Measurements from ENCODE around the gene ANKRD26.
A peak's percentile ranks its signal among the peaks of the same experiment; 100 is the strongest.

The ANKRD26 gene

DNA sequence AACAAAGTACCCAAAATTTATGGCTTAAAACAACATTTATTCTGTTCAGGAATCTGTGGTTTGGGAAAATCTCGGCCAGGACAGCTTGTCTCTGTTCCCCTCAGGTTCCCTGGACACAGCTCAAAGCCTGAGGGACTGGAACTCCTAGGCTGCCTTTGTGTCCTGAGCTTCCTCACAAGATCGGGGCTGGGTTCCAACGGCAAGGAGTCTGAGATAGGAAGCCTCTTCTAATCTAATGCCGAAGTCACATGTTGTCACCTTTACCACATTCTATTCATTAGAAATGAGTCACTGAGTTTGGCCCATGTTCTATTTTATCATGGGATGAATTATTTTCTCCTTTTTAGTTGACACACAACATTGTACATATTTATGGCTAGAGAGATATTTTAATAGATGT, 80.5 kb downstream of the ANKRD26 start:
- DNase-seq, result peak; percentile 4

DNA sequence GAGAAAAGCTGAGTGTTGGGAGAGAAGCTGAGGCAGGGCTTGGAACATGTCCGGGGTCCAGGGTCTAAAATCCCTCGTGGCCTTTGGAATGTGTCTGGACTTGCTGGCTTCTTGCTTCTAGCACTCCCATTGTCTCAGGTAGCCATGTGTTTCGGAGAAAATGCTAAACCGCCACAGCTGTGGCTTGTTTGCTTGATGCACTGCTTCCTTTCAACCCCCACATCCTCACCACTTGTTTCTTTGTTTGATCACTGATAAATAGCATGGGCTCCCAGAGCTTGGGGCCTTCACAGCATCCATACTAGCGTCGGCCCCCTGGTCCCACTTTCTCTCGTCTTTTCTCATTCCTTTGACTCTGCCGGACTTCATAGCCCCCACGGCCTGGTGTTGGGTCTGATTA, 102.7 kb downstream of the ANKRD26 start:
- no peak for DNase-seq

DNA sequence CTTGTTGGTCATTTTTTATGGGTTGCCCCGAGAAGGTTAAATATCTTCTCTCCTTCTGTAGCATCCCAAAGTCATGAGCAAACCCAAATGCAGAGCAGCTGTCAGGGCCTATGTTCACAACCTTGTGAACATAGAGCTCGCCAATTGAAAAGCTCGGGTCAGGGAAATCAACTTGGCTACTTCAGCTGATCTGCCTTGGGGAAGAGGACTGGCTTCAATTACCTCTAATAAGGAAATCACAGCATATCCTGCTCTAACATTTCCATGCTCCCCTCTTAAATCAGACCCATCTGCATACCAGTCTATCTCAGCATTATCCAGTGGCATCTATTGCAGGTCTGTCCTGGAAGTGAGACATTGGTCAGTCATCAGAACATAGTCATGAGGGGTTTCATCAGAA, 105.6 kb downstream of the ANKRD26 start:
- DNase-seq, result no peak

DNA sequence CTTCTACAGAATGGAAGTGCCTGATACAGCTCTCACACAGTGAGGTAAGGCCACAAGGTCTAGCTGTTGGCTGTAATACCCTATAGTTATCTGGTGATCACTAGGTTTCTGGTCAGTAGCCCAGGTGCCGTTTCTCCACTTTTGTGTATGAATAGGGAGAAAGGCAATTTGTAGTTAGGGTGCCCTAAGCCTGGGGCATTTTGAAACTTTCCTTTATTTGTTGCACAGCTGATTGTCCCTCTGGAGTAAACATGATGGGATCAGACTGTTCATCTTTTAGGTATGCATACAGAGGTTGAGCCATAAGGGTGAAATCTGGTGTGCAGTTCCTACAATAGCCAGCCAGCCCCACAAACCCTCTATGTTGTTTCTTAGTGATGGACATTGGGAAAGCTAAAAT, 112.4 kb downstream of the ANKRD26 start:
- no peak for DNase-seq

DNA sequence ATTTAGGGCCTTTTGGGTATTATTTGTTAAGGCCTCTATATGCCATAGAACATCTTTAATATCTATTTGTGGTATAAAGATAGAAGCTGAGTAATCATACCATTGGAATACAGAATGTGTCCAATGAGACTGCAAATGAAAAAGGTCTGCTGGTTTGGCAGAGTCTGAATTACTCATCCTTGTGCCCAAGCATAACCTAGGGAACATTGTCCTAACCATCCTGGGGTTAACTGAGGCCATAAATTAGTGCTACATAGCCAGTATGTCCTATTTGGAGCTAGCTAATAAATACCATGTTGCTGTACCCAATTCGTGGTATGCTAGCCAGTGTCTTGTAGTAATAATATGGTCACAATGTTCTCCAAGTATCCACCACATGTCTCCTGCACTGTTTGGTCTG, 117.1 kb downstream of the ANKRD26 start:
- no peak for DNase-seq

DNA sequence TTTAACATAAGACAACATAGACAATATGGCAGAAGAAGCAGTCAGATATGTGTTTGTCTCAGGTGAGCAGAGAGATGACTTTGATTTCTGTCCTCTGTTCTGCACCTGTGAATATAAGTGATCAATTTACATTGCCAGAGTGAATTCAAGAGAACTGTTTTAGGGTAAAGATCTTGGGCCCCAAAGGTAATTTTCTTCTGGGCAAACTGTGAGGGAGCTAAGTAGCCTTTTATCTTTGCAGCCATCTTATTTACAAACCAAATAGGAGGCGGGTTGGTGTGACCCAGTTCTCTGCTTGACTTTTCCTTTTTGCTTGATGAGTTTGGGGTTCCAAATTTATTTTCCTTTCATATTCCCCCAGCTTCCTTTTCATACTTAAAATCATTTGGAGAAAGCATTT, 118.2 kb downstream of the ANKRD26 start:
- DNase-seq, result no peak

DNA sequence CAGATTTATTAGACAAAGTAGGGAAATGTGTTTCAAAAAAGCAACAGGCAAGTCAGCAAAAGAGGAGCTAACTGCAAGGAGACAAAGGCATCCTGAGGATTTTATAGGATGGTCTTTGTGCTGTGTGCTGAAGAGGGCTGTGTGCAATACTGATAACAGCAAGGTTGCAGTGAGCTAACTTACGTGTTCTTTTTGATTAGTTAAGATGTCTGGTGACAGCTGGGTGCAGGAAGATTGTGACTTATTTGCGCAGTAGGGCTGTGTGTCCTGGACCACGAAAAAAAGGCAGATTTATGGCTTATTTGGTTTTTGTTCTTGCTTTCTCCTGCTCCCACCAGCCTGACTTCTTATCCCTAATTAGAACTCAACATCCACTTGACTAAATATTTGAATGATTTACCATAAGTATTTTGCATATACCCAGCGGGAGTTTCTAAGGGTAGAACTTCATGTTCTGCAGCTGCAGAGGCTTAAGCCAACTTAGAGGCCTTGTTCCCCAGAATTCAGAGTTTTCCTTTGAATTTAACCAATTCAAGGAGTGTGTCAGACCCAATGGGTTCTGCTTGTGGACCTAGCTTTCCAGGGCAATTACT, 119.0 kb downstream of the ANKRD26 start:
- DNase-seq, result no peak

DNA sequence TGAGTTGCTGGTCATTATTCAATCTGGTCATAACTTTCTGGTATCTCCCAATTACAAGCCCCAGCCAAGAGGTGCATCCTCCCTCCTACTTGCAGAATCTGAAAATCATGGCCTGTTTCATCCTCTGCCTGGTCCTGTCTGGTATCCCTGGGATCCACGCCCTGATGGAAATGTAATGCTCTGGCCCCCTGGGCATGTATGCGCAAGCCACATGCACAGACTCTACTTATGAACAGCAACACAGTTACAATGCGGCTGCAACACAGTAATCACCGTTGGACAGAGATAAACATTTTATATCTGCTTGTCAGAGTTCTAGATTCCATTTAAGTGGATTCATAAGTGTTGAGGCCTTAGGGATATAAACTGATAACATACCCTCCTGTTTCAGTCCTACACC, 121.8 kb downstream of the ANKRD26 start:
- DNase-seq, result no peak

DNA sequence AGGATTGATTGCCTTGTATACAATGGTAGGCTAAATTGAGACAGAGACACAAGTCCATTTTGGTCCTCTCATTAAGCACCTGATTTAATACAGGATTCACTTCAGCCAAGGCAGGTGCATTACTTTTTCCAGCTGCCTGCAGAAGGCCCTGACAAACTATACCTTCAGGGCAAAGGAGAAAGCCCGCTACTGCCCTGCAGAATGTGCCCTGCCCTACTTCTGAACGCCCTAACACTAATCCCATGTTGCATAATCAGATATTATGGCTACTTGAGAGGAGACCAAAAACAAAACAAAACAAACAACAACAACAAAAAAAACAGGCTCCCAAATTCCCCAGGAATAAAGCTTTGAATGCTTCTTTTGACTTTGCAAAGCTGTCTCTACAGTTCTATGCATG, 122.7 kb downstream of the ANKRD26 start:
- no peak for DNase-seq

DNA sequence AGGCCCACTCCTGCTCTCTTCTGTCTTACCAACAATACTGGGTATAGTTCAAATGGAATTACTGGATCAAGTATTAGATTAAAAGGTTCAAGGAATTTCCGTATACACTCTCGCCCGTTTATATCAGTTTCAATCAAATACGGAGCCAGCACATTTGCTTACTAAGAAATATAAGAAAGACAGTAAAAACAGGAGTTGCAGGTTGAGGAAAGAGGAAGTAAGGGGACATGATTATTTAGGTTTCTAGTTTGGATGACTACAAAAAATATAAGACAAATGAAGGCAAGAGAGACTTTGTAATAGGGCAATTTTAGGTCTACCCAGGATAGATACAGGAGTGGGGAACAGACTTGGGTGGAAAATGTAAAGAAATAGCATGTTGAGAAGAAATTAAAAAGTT, 129.6 kb downstream of the ANKRD26 start:
- no peak for DNase-seq

DNA sequence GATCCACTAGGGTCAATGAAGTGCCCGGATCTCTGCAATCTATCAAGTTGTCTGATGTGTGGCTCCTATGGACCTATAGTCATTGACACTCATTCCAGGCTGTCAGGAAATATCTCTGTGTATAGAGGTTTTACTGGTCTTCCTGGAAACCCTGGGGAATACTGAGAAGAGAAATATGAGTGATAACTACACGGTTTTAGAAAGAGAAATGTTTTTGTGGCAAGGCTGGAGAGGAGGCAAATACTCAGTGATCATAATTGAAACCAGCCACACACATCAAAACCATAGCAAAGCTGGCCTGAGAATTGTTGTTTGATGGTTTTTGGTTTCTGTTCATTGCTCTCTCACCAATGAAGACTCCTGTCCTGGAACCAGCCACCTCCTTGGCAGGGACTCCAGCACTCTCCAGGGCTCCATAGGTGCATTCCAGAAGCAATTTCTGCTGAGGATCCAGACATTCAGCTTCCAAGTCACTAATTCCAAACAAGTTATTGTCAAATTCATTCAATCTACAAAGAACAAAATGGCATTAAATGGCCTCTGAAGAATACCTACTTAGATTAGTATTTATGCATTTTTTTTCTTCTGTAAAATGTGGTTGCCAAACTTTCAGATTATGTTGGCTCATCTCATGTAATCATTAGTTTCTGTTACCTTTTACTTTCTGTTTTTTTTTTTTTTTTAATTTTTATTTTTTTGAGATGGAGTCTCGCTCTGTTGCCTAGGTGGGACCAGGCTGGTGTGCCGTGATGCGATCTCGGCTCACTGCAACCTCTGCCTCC, 131.0 kb downstream of the ANKRD26 start:
- DNase-seq, result peak; percentile 83

DNA sequence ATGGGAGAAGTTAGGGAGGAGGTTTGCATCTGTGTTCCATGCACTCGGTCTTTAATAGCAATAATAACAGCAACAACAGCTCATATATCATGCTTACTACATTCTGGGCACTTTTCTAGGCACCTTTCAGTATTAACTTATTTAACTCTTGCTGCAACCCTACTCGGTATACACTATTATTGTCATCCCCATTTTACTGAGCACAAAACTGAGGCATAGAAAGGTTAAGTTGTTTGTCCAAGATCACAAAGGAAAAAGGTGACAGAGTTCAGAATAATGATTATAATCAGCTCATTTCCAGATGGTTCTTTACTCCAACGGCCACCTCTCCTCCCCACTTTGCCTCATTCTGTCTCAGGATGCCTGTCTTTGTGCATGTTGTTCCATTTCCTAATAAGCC, 137.5 kb downstream of the ANKRD26 start:
- no peak for DNase-seq

DNA sequence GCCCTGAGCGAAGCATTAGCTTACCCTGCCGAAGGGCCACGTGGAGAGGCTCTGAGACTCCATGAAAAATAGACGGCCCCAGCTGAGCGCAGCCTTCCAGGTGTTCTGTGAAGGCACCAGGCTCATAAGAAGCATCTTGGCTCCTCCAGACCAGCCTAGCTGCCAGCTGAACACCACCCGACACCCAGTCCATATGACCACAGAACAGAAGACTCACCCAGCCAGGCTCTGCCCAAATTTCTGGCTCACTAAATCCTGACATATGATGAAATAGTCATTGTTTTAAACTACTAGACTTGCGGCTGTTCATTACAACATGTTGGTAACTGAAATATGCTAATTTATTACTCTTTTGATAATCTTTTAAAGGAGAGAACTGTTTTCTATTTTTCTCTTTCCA, 140.0 kb downstream of the ANKRD26 start:
- DNase-seq, result no peak

DNA sequence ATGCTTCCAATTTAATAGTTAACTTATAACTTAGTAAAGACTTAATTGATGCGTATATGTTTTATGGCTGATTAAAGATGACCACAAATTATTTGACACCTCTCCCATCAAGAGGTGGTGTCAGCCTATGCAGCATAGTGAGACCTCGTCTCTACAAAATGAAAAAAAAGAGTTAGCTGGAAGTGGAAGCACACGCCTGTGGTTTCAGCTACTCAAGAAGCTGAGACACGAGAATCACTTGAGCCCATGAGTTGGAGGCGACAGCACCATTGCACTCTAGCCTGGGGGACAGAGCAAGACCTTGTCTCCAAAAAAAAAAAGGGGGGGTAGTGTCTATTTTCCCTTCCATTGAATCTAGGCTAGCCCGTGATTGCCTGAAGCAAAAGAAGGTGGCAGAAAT, 140.5 kb downstream of the ANKRD26 start:
- no peak for DNase-seq

Measured in fibroblast of skin of abdomen (primary cell).